HG03378 (cell line): ENCODE data around the gene RPTOR.

Experiments used
- ATAC-seq: cut with Tn5 transposase; IDR thresholded peaks from one replicate; pipeline ENCODE4 v1.9.1; 2021; ENCODE audit warnings: mild to moderate bottlenecking, moderate library complexity; ENCODE audit not compliant: unreplicated experiment

The RPTOR gene

DNA sequence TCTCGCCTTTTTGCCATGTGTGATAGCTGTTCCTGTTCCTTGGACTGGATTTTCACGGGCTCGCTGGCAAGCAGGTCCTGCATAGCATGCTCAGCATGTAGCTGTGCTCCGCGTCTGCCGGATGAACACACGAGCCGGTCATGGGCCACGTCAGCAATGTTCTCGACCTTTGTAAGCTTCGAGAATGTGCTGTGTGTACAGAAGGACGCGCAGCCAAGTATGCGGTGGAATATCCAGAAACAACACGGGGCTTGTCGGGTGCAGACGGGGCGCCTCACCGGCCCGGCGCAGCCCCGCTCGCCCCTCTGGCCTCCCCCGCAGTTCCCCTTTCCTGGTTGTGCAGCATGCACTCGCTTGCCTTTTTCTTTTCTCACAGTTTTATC is 42.2 kb downstream of the RPTOR start:
- ATAC-seq, result no peak

GRCh38 chr17:80588702-80589383 is 44.2 kb downstream of the RPTOR start:
- ATAC-seq, result no peak

GRCh38 chr17:80591788-80592187 is 47.1 kb downstream of the RPTOR start:
- no peak for ATAC-seq

DNA sequence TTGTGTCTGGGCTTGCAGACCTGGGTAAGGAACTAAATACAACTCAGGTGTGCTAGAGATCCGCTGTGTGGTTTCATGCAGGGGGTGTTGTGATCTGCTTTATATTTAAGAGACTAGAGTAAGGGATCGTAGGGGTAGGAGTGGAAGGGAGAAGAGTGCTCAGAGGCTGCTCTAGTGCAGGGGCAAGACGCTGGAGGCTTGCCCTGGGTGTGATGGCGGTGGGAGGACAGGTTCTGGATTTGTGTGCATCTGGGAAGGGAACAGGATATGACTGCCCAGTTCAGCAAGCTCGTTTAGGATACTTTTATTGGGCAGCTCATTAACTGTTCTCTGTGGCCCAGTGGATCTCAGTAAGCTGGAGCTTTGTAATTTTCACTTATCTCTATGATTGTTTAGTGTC is 47.6 kb downstream of the RPTOR start:
- ATAC-seq, result no peak

- ATAC-seq, result no peak
Observed at GRCh38 chr17:80593181-80593580, 48.5 kb downstream of the RPTOR start.

DNA sequence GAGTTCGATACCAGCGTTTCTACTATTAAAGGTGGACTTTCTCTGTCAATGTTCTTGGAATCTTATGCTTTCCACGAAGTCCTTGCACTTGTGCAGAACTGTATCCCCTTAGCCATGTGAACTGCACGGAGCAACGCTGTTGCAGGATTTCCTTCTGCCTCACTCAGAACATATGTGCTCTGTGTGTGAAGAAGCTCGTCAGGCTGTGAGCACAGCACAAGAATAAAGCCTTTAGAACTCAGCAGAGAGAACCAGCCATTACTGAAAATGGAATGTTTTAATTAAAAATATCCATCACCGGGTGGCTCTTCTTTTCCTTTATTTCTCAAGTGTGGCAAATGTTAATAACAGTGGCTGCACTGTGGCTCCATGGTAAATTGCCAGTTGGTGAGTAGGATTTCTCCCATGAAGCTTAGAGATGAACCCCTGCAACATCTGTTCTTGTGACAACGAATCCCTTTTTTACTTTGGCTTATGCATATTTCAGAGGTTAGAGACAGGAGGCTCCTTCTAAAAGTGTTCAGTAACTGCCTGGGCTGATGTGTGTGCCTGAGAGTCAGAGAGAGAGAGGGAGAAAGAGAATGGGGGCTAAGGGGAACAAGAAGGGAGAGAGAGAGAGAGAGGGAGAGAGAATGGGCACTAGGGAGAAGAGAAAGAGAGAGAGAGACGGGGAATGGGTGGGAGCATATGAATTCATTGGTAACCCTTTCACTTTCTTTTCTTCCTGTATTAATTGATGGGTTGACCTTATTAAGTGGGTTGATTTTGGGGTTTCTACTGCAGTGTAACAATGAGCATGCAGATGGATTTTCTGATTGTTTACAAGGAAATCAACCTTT is 50.0 kb downstream of the RPTOR start:
- ATAC-seq, result no peak

- ATAC-seq, result no peak
Observed at GRCh38 chr17:80596760-80597608, 52.3 kb downstream of the RPTOR start.

GRCh38 chr17:80598813-80599545 is 54.3 kb downstream of the RPTOR start:
- no peak for ATAC-seq

GRCh38 chr17:80599546-80600305 is 55.1 kb downstream of the RPTOR start:
- no peak for ATAC-seq

- no peak for ATAC-seq
Observed at GRCh38 chr17:80601146-80601545, 56.5 kb downstream of the RPTOR start.

- no peak for ATAC-seq
Observed at GRCh38 chr17:80603396-80603795, 58.8 kb downstream of the RPTOR start.

DNA sequence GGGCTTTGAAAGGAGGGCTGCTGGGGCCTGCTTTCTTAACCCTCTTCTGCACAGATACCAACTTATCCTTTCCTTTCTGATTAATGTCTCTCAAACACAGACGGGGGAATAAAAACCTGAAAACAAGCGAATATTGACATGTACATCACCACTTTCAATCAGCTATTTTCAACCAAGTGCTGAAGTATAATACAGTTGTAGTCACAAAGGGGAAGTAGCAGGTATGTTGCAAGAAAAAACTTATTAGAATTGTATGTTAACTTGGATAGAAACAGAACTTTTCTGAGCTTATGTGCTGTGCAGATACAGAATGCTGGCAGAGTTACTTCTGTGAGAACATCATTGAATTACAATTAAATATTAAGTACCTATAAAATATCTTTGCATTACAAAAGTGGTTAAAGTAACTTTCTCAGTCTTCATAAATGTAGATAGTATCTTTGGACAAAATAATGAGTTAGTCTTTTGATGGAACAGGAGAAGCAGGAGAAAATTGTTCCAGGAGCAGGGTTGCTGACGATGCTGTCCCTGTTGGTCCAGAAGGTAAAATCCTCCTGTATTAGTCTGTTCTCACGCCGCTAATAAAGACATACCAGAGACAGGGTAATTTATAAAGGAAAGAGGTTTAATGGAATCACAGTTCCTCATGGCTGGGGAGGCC is 59.5 kb downstream of the RPTOR start:
- ATAC-seq, result no peak

DNA sequence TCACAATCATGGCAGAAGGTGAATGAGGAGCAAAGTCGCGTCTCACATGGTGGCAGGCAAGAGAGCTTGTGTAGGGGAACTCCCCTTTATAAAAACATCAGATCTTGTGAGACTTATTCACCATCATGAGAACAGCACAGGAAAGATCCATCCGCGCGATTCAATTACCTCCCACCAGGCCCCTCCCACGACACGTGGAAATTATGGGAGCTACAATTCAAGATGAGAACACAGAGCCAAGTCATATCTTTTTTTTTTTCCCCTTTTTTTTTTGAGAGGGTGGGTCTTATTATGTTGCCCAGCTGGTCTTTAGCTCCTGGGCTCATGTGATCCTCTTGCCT is 60.0 kb downstream of the RPTOR start:
- ATAC-seq, result no peak

- ATAC-seq, result peak; percentile 71
Observed at GRCh38 chr17:80605326-80606066, 60.9 kb downstream of the RPTOR start.

DNA sequence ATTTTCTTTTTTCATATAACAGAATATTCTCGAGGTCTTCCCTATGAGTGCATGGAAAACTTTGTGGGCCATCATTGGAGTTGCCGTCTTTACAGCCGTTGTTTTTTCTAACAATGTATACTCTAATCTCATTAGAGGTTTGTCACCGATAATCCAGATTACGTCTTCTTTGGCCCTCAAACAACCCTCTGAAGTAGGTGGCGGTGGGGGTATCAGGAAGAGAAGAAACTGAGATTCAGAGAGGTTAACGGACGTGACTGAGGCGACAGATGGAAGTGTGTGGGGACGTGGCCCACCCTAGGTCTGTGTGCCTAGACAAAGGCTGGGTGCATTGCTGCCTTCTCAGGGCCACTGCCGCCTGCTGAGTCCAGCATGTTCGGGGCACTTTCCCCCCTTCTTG is 63.7 kb downstream of the RPTOR start:
- ATAC-seq, result no peak

DNA sequence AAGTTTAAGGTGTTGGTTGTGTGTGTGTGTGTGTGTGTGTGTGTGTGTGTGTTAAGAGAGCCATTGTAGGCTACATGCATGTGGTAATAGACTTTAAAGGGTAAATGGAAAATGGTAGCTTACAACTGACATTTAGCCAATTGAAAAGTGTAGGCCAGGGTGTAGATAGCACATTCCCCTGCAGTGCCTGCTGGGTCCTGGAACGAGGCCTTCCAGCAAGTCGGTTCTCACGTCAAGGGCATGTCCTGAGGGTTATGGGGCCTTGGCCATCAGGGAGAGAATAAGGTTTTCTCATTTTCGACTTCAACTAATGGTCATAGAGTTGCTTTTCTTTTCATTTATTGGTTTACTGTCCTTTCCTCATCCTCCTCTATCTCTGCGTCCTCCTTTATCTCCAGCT is 65.1 kb downstream of the RPTOR start:
- ATAC-seq, result no peak

- ATAC-seq, result no peak
Observed at GRCh38 chr17:80611816-80612215, 67.2 kb downstream of the RPTOR start.

- no peak for ATAC-seq
Observed at GRCh38 chr17:80612997-80613731, 68.5 kb downstream of the RPTOR start.
